Activated CD8-positive, alpha-beta memory T cell treated with anti-CD3 and anti-CD28 coated beads, Interleukin-2, amount 50 U/mL, for 1 hour (primary cell): ENCODE measurements around the gene ABITRAM.
A peak's percentile ranks its signal among the peaks of the same experiment; 100 is the strongest.
"Not testable (repeated sequence)": the region's sequence is repeated elsewhere in the genome, so short reads cannot be mapped to it uniquely, and the experiment has no call there.

Experiments
- DNase-seq: peaks from one replicate; pipeline ENCODE4 v3.0.0-alpha.2; 2020; ENCODE audit errors: extremely low read depth

ABITRAM gene

GRCh38 chr9:108928386-108928785 lies 5.8 kb upstream of the ABITRAM start:
- DNase-seq = no peak

- DNase-seq = no peak
These were observed 926 bp upstream of the ABITRAM start for GRCh38 chr9:108933231-108933717.

GRCh38 chr9:108933718-108934322 lies 380 bp upstream of the ABITRAM start, which contains the start of gene ELP1:
Gene ELP1, minus strand, starts transcription at chr9:108934124. Its CDS starts 2,978 bp downstream, at chr9:108931146.
- DNase-seq = peak; percentile 88

- DNase-seq = no peak
These were observed 3.5 kb downstream of the ABITRAM start for GRCh38 chr9:108937561-108938305.

GRCh38 chr9:108939975-108940374 lies 5.8 kb downstream of the ABITRAM start:
- DNase-seq = no peak

- no peak for DNase-seq
These were observed 16.0 kb downstream of the ABITRAM start for GRCh38 chr9:108950168-108950567.

- no peak for DNase-seq
These were observed 17.4 kb downstream of the ABITRAM start for GRCh38 chr9:108951578-108951977.

GRCh38 chr9:108953983-108954574 lies 19.9 kb downstream of the ABITRAM start:
- DNase-seq = no peak

- DNase-seq = no peak
These were observed 21.9 kb downstream of the ABITRAM start for GRCh38 chr9:108956022-108956630.

GRCh38 chr9:108956631-108957026 lies 22.4 kb downstream of the ABITRAM start:
- DNase-seq = no peak

- DNase-seq = no peak
These were observed 26.1 kb downstream of the ABITRAM start for GRCh38 chr9:108960331-108960730.

- no peak for DNase-seq
These were observed 27.0 kb downstream of the ABITRAM start for GRCh38 chr9:108961151-108961550.

- no peak for DNase-seq
These were observed 29.4 kb downstream of the ABITRAM start for GRCh38 chr9:108963459-108964143.

GRCh38 chr9:108967916-108968315 lies 33.7 kb downstream of the ABITRAM start:
- DNase-seq = no peak

- not testable (repeated sequence) for DNase-seq
These were observed 37.2 kb downstream of the ABITRAM start for GRCh38 chr9:108971392-108971791.

GRCh38 chr9:108972186-108972585 lies 38.0 kb downstream of the ABITRAM start:
- DNase-seq = no peak

GRCh38 chr9:108972626-108973209 lies 38.5 kb downstream of the ABITRAM start:
- no peak for DNase-seq

GRCh38 chr9:108973895-108974294 lies 39.7 kb downstream of the ABITRAM start:
- DNase-seq = no peak

- DNase-seq = no peak
These were observed 44.0 kb downstream of the ABITRAM start for GRCh38 chr9:108978205-108978604.

GRCh38 chr9:108980893-108981292 lies 46.7 kb downstream of the ABITRAM start:
- DNase-seq = no peak

GRCh38 chr9:108983885-108984284 lies 49.7 kb downstream of the ABITRAM start:
- DNase-seq = no peak
